ENCODE results near the gene NT5E.

Gene NT5E

DNA sequence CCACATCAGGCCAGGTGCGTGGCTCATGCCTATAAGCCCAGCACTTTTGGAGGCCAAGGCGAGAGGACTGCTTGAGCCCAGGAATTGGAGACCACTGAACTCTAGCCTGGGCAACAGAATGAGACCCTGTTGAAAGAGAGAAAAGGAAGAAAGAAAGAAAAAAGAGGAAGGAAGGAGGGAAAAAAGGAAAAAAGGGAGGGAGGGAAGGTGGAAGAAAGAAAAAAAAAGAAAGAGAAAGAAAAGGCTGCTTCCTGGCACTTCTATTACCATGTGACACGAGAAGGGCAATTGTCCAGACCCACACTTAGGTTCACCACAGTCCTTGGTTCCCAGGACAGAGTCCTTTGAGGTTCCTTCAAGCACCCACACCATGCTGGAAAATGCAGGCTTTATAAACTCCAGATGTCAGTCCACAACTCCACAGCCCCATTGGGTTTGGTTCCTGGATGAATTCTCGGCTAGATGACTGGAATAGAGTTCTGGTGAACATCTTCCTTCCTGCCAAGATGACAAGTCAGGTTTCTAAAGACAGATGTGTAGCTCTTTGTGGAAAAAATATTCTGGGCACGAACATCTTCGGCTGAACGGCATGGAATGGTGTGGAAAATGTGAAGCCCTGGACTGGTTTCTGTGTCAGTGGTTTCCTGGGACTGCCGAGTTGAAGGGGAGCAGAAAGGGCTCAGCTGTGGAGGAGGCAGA lies 32.5 kb downstream of the NT5E start:
- TF ChIP-seq ZFX (IDR thresholded peaks at IDR 0.05) = no peak
- no peak for TF ChIP-seq CTCF (conservative IDR thresholded peaks at IDR 0.05)
- H3K27ac ChIP-seq = no peak overlapping the region

DNA sequence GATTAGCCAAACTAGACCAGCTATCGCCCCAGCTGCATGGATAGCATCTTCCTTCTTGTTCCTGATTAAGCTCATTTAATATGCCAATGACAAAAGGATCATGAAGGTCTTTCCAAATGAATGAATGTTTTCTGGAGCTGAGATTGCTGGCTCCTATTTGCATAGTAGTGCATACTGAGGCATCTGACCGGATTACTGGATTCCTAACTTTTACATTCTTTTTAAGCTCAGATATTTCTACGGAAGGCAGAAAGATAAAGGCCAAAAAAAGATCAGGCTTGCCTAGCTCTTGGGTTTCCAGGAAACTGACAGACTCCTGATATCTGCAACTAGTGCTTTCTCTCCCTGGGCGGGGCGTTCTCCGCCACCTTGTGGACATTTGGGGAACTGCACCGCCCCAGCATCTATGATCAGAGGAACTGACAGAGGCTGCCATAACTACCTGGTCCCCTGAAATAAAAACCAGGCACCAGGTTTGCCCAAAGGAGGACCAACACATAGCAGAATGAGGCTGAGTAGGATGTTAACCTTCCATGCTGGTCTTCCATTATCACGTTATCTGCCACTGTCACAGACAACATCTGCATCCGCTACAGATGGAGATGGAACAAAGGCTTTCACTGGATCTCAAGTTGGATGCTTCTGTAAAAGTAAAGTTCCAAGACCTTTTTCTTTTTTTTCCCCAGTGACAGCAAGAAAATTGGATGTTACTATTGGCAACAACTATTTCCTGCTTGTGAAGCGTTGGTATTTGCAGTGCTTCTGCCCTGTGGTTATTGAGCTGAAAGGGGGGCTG lies 33.2 kb downstream of the NT5E start:
- TF ChIP-seq CTCF (conservative IDR thresholded peaks at IDR 0.05) (peak; percentile 97), ZFX (IDR thresholded peaks at IDR 0.05) (no peak)
- no peak overlapping the region for H3K27ac ChIP-seq

GRCh38 chr6:85483846-85484245 lies 34.0 kb downstream of the NT5E start:
- no peak overlapping the region for H3K27ac ChIP-seq
- no peak for TF ChIP-seq CTCF (conservative IDR thresholded peaks at IDR 0.05)
- no peak for TF ChIP-seq ZFX (IDR thresholded peaks at IDR 0.05)

GRCh38 chr6:85484948-85485347 lies 35.1 kb downstream of the NT5E start:
- no peak for TF ChIP-seq ZFX (IDR thresholded peaks at IDR 0.05)
- TF ChIP-seq CTCF (conservative IDR thresholded peaks at IDR 0.05) = no peak
- no peak overlapping the region for H3K27ac ChIP-seq

DNA sequence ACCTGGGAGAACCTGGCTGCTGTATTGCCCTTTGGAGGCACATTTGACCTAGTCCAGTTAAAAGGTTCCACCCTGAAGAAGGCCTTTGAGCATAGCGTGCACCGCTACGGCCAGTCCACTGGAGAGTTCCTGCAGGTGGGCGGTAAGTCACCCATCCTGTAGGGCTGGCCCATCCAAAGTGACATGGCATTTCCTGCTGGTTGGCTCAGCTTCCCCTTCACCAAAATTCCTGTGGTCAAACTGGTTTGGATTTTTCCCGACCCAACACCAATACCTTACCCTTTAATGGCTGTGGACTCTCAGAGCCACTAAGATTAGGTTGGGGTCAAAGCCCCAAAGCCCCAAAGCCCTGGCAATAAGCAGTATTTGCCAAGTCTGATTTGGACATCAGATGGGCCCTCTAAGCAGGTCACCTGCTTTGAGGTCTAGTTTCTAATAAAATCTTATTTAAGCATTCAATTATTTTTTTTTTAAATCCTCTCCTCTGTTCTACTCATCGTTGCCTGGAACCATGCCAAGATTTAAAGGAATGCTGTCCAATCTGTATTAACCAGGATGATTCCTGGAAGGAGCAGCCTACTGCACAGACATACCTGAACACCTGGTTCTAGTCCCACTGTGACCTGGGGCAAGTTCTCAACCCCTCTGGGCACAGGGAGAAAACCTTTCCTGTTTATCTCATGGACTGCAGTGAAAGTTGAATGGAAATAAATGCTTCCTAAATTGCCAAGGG lies 40.8 kb downstream of the NT5E start:
- TF ChIP-seq ZFX (IDR thresholded peaks at IDR 0.05) (no peak), CTCF (conservative IDR thresholded peaks at IDR 0.05) (no peak)
- H3K27ac ChIP-seq = no peak overlapping the region

GRCh38 chr6:85493389-85493788 lies 43.5 kb downstream of the NT5E start:
- TF ChIP-seq CTCF (conservative IDR thresholded peaks at IDR 0.05) = no peak
- TF ChIP-seq ZFX (IDR thresholded peaks at IDR 0.05) = no peak
- no peak overlapping the region for H3K27ac ChIP-seq

Measured in C4-2B (cell line).